ENCODE data around the gene NPHP4.

Gene NPHP4

DNA sequence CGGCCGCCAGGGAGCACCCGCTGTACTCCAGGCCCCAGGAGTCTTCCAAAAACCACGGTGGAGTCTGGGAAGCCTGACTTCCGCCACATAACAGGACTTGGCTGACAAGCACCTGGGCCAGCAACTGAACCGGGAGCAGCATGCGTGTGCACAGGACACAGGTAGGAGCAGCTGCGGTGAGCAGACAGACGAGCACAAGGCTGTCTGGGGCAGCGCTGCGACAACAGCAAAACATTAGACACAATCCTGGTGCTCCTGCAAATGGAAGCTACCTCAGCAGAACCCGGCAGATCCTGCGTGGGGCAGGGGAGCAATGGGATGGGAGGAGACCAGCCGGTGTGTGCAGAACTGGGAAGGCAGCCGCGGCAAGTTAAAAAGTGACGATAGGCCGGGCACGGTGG lies 80.4 kb downstream of the NPHP4 start:
- no peak overlapping the region for H3K4me3 ChIP-seq (replicated peaks in 1 of 2; ENCODE audit: low read depth in 2 of 2, low read length in 2 of 2)
- no peak for DNase-seq (ENCODE audit: low read depth in 2 of 2)
- TF ChIP-seq, protein P1, sequence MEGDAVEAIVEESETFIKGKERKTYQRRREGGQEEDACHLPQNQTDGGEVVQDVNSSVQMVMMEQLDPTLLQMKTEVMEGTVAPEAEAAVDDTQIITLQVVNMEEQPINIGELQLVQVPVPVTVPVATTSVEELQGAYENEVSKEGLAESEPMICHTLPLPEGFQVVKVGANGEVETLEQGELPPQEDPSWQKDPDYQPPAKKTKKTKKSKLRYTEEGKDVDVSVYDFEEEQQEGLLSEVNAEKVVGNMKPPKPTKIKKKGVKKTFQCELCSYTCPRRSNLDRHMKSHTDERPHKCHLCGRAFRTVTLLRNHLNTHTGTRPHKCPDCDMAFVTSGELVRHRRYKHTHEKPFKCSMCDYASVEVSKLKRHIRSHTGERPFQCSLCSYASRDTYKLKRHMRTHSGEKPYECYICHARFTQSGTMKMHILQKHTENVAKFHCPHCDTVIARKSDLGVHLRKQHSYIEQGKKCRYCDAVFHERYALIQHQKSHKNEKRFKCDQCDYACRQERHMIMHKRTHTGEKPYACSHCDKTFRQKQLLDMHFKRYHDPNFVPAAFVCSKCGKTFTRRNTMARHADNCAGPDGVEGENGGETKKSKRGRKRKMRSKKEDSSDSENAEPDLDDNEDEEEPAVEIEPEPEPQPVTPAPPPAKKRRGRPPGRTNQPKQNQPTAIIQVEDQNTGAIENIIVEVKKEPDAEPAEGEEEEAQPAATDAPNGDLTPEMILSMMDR (IDR thresholded peaks at IDR 0.05; ENCODE audit: low read depth, low read length) = no peak

DNA sequence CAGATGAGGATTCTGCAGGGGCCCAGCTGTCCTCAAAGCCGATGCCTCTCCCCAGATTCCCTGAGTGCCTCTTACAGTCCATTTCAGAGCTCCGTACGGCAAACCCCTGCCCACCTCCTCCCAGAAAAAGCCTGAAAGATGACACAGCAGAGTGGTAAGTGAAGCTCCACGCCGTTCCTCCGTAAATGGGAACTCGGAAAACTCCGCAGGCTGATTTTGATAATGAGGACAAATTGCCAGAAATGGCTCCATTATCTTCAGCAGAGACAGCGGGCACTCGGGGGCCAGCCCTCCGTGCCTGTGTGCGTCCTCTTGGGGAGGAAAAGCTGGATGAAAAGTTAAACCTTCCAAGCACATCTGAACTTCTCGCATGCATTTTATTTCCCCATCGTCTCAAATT lies 81.1 kb downstream of the NPHP4 start:
- TF ChIP-seq, protein P1 (IDR thresholded peaks at IDR 0.05; ENCODE audit: low read depth, low read length) = no peak
- no peak for DNase-seq (ENCODE audit: low read depth in 2 of 2)
- H3K4me3 ChIP-seq (replicated peaks in 1 of 2; ENCODE audit: low read depth in 2 of 2, low read length in 2 of 2) = no peak overlapping the region

DNA sequence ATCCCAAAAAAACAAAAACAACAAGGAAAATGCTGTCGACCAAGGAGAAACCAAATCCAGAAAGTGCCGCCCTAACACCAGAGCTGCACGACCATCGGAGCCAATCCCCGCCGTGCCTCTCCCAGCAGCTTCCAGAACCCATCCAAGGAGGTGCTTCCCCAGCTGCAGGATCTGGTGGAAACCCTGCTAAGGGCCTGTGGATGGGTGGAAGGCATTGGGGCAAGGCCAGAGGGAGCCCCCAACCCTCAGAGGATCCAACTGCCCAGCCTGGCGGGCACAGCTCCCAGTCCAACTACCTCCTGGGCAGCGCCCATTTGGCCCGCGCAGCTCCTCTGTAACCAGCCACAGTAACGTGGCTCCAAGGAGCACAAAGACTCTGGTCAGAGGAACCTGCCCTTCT lies 81.6 kb downstream of the NPHP4 start:
- no peak for DNase-seq (ENCODE audit: low read depth in 2 of 2)
- no peak overlapping the region for H3K4me3 ChIP-seq (replicated peaks in 1 of 2; ENCODE audit: low read depth in 2 of 2, low read length in 2 of 2)
- TF ChIP-seq, protein P1 (IDR thresholded peaks at IDR 0.05; ENCODE audit: low read depth, low read length) = no peak

DNA sequence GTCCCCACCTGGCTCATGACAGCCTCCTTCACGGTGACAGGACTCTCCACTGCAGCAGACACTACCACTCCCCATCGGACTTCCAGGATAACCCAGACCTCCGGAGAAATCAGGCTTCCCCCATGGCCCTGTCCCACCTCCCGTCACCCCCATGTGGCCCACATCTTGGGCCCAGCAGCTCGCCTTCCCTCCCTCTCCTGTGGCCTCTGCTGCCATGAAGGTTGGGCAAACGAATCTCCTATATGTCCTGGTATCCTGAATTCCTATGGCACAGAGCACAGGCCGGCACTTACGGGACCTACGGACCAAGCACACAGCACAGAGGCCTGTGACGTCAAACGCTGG lies 82.0 kb downstream of the NPHP4 start:
- TF ChIP-seq, protein P1 (IDR thresholded peaks at IDR 0.05; ENCODE audit: low read depth, low read length) = no peak
- no peak overlapping the region for H3K4me3 ChIP-seq (replicated peaks in 1 of 2; ENCODE audit: low read depth in 2 of 2, low read length in 2 of 2)
- no peak for DNase-seq (ENCODE audit: low read depth in 2 of 2)

DNA sequence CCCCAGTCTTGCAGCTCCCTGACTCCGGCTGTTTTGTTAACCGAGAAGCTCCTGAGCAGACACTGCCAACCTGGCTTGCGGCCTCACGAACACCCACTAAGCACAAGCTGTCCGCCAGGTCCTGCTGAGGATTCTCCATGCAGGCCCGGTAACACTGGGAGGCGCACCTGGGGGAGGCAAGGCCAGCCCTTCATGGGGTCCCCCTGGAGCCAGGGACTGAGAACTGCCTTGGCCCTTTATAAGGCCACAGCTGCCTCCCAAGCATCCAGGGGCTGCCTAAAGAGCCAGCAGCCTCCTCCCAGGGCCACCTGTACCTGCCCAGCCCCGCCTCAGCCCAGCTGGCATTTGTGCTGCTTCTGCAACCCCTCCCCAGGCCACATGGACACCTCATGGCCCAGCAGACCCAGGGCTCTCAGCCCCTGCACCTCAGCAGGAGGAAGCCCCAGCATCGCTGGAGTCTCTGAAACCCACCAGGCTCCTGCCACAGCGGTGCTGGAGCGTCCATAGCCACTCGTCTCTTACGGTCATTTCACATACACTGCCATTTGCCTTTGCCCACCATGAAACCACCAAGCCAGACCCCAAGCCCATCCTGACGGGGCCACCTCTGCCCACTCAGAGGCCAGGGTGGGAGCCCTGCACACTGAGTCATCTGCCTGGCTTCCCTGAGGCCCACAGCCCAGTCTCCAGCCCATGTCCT lies 82.5 kb downstream of the NPHP4 start:
- TF ChIP-seq, protein P1 (IDR thresholded peaks at IDR 0.05; ENCODE audit: low read depth, low read length) = no peak
- DNase-seq (ENCODE audit: low read depth in 2 of 2) = no peak
- no peak overlapping the region for H3K4me3 ChIP-seq (replicated peaks in 1 of 2; ENCODE audit: low read depth in 2 of 2, low read length in 2 of 2)

DNA sequence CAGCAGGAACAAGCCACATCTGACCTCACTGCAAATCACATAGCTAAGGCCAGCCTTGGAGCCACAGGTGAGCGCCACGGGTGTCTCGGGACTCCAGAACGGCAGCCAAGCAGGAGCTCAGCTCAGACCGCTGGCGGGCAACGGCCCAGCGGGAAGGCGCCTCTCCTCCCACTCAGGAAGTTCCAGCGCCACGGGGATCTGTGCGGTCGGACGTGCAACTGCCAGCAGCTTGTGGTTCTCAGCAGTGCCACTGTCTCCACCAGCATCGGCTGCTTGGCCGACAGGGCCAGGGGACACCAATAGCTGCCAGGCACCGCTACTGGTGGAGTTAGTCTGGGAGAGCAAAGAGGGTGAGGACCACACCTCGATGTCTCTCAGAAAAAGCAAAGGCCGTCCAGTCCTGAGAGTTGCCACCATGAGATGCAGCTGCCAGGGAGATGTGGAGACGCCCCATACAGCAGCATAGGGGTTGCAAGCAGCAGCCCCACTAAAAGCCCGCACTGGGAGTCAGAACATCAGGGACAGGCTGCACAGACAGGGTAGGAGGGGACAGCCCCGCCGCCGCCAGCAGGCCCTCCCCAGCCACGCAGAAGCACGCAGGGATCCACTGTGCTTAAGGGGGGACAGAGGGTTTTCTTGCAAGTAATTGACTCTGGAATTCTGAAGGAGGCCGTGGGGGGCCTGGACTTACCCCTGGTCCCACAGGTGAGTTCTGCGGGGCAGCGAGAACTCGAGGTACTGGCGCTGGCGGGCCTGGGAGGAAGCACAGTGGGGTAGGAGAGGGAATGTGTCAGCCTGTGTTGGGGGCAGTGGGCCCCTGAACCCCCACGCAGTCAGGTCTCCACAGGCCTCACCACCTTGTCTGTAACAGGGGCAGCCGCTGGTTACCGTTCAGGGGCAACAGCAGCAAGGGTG lies 83.5 kb downstream of the NPHP4 start:
- TF ChIP-seq, protein P1 (IDR thresholded peaks at IDR 0.05; ENCODE audit: low read depth, low read length) = no peak
- no peak overlapping the region for H3K4me3 ChIP-seq (replicated peaks in 1 of 2; ENCODE audit: low read depth in 2 of 2, low read length in 2 of 2)
- no peak for DNase-seq (ENCODE audit: low read depth in 2 of 2)
